ENCODE results near the gene MYO7A.

MYO7A gene

GRCh38 chr11:77129069-77129841, 1.2 kb downstream of the MYO7A start:
- DNase-seq: no peak

- DNase-seq: no peak
Measured at GRCh38 chr11:77129842-77130756, 2.1 kb downstream of the MYO7A start.

DNA sequence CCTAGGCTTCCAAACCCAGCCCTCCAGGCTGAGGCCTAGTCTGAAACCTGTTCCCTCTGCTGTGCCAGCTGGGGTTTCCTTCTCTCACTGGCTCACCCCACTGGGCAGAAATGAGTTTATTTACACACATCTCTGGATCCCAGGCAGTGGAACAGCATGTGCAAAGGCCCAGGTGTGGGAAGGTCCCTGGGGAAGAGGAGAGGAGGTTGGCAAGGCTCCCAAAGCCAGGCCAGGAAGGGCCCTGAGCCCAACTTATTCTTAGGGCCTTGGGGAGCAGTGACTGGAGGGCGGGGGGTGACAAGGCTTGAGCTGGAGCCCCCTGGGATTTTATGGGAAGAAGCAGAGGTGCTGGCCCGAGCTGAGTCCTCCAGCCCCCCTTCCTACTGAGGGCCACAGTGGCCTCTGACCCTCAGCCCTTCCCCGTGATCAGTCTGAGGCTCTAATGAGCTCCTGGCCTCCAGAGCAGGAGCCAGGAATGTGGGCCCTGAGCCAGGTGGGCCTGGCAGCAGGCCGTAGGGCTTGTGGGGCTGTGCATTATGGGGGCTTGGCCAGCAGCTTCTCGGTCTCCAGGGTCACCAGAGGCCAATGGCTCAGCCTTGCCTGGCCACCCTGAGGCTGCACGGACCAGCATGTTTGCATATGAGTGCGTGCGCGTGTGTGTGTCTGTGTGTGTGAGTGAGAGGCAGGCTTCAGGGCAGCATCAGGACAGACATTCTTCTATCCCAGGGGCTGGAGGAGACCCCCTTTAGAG, 2.9 kb downstream of the MYO7A start:
- DNase-seq: peak; percentile 57

DNA sequence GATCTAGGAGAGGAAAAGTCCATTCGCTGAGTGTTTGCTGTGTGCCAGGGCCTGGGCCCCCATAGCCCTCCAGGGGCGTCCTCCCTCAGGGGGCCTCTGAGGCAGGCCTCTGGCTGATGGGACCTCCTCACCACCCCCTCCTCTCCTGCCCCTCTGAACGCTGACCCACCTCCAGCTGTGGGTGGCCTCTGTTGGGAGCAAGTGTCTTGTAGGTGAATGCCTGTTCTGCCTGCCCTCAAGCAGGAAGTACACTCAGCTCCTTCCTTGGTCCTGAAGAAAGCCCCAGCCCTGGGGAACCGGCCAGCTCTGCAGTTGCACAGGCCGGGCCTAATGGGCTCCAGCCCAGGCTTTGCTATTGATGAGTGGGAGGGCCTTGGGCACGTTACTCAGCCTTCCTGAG, 3.5 kb downstream of the MYO7A start:
- no peak for DNase-seq

GRCh38 chr11:77135069-77135468, 7.0 kb downstream of the MYO7A start:
- no peak for DNase-seq

DNA sequence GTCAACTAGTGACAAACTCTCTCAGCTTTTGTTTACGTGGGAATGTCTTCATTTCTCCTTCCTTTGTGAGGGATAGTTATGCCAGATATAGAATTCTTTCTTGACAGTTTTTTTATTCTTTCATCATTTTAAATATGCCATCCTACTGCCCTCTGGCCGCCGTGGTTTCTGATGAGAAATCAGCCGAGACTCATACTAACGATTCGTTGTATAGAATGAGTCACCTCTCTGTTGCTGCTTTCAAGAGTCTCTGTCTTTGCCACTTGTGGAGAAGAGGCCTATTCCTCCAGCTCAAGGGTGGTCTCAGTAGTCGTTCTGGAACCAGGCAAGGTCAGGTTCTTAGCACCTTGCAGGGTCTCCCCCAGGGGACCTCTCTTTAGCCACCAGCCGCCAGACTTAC, 8.0 kb downstream of the MYO7A start:
- no peak for DNase-seq

GRCh38 chr11:77136784-77137420, 8.9 kb downstream of the MYO7A start:
- DNase-seq: no peak

GRCh38 chr11:77137421-77137820, 9.4 kb downstream of the MYO7A start:
- DNase-seq: no peak

DNA sequence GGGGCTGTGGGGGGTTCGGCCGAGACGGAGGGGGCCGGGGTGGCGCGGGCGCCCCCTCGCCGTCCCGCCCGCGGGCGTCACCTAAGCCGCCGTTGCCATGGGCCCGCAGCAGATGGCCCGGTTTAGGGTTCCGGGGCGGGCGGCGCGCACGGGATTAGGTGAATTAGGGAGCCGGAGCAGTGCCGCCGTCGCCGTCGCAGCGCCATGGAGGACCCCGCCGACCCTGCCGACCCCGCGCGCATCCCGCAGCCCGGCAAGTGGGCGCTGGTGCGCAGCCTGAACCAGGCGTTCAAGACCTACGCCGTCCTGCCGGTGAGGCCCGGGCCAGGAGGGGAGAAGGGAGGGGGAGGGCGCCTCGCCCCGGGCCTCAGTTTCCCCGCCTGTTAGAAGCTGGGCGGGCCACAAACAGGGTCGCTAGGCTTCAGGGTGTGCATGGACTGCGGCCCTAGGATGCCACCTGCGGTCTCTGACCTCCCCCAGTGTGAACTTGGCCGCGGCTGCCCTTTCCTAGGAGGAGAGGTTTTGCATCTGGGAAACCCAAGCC, 10.1 kb downstream of the MYO7A start:
- DNase-seq: no peak

DNA sequence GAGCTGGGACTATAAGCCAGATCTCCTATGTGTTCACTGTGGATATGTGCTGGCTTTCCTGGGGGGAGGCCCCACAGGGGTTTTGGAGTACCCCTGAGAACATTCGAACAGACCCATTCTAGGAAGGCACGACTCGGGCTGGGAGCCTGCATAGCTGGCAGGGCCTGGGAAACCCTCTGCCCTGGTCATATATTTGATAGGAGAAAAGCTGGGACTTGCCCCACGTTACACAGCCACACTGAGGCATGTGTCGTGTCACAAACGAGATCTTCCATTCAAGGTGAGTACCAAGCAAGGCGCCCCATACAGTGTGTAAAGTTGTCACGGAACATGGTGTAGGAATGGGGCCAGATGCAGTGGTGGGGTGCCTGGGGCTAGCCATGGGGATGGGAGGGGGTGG, 11.2 kb downstream of the MYO7A start:
- no peak for DNase-seq

DNA sequence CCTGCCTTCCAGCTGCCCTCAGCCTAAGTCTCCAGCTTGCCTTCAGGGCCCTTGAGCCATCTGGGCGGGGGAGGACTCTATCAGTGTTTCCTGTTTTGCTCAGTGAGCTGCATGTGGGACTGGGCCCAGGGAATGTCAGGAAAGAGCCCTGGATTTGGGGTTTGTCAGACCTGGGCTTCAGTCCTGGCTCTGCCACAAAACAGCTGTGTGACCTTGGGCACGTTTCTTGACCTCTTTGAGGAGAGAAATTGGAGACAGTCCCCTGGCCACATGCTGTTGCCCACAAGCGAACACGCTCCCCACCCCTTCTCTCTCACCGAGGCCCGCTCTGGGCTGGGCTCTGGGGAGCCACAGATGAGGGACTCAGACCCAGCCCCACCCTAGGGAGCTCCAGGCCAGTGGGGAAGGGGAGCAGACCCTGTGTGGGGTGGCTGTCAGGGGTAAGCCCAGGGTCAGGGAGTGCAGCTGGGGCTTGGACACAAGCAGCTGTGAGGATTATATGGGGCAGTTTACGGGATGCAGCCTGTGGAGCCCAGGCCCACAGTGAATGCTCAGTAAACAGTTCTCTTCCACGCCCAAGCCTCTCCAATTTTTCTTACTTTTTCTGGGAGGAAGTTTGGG, 12.3 kb downstream of the MYO7A start:
- DNase-seq: no peak

DNA sequence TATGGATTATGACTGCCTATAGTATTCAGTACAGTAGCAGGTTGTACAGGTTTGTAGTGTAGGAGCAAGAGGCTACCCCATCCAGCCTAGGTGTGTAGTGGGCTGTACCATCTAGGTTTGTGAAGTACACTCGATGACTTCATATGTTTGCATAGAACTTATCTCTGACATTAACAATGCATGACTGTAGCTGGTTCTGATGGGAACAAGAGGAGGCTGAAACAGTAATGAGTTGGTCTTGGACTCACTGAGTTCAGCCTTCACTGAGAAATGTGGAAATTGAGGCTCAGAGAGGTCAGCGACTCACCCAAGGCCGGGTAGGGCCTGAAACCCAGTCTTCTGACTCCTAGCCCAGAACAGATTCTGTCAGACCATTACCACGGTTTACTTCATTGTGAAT, 13.0 kb downstream of the MYO7A start:
- DNase-seq: no peak

GRCh38 chr11:77141475-77141874, 13.4 kb downstream of the MYO7A start:
- DNase-seq: no peak

DNA sequence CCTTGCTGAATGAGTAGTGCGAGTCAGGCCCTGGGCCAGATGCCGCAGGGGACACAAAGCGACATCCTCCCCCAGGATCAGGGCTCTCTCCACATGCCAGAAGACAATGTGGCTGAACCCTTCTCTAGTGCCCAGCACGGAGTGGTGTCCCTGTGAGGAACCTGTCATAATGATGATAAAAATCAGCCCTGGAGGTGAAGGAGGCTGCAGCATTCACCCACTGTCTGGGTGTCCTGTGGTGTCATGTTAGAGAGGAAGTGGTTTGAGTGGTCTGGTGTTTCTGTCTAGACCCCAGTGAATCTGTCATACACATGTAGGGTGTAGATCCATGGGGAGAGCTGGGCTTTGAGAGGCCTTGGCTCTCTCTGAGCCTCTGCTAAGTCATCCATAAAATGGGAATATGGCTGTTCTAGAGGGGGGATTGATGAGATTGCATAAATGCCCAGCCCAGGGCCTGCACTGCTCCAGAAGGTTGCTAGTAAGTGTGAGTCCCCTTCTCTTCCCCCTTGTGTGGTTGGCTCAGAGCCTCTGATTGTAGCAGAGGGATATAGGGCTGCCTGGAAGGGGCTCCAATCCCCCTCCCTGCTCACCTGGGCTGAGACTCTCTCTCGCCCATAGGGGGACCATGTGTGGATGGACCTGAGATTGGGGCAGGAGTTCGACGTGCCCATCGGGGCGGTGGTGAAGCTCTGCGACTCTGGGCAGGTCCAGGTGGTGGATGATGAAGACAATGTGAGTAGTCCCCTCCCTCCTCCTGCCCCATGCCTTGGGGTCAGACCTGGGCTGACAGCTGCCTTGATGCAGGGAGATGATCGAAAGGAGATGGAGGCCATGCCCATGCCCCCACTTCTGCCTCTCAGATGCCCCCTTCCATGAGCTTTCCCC, 14.3 kb downstream of the MYO7A start:
- no peak for DNase-seq

GRCh38 chr11:77143405-77144020, 15.5 kb downstream of the MYO7A start:
- DNase-seq: no peak

DNA sequence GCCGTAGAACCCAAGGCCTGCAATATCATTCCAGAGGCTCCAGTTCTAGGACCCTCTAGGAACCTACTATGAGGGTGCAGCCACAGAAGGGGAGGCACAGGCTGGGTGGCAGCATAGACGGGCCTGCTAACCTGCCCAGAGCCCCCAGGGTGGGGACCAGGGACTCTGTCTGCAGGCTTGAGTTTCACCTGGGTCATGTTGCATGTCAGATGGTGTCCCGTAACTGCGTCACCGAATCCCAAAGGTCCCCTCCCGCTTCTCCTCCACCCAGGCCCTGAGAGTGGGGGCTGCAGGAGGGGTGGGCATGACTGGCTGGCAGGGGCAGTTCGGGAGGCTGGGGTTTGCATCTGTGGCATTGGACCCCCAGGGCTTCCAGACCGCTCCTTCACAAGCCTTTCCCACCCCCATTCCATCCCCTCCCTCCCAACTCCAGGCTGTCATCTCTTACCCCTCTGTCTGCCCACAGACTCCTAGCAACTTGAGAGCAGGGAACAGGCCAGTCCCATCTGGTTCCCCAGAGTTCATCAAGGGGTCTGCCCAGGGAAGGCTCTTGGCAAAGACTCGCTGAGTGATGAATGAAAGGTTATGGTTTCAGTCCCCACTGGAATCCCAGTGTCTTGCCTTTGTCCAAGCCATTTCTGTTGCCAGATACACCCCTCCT, 16.3 kb downstream of the MYO7A start:
- DNase-seq: no peak

DNA sequence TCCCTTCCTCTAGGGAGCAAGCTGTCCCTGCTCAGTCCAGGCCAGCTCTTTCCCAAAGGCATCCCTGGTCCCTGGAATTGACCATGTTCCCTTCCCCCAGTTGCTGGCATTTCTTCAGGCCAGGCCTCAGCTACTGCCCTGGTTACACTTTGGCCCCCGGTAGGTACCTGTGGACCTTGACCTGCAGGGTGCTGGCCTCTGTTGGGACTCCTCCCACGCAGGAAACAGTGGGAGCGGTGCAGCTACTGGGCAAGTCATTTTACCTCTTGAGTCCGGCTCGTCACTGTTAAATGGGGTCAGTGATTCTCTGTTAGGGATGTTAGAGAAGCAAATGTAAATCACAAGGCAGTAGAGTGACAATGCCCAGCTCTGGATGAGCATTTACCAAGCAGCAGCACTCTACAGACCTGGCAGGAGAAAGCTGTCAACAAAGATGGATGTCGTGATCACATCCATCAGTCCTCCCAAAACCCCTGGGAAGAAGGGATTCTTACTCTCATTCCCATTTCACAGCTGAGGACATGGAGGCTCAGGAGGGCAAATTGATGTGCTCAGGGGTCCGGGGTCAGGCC, 16.9 kb downstream of the MYO7A start:
- DNase-seq: no peak

GRCh38 chr11:77146261-77147035, 18.4 kb downstream of the MYO7A start:
- no peak for DNase-seq

DNA sequence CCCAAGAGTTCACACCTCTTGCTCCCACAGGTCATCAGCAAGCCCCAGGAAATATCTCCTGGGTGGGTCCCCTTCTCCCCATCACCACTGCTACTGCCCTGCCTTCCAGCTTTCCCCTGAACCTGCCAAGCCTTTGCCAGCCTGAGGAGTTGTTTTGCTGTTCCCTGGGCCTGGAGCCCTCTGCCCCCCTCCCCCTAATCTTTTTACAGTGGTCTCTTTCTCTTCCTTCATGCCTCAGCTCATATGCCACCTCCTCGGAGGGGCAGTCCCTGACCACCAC, 18.9 kb downstream of the MYO7A start:
- peak; percentile 43 for DNase-seq
